HEK293 (cell line): ENCODE results near the gene RNF225.
A peak's percentile ranks its signal among the peaks of the same experiment; 100 is the strongest.

Experiments used
- CTCF ChIA-PET: fragments of 350-600 bp; formaldehyde crosslinking; extraction: SDS; loops from one replicate; lab custom pipeline; 2021; ENCODE audit warnings: antibody characterized with exemption; lab: Yijun Ruan, JAX
- POLR2A ChIA-PET: fragments of 300-600 bp; formaldehyde crosslinking; extraction: SDS; loops from one replicate; lab custom pipeline; 2020; ENCODE audit warnings: antibody characterized with exemption, inconsistent platforms; lab: Yijun Ruan, JAX
- H3K27ac ChIP-seq: fragments of 200-500 bp; sonication (Bioruptor generic); 2 replicates; pipeline ENCODE4 v1.5.1; 2014; ENCODE audit warnings: low read depth, low read length, control low read depth, inconsistent platforms; ENCODE audit errors: extremely low read depth
- H3K36me3 ChIP-seq, 2 experiments: fragments of 200-500 bp in 1 of 2; sonication (Bioruptor generic) in 1 of 2; 1 replicate in 1 of 2; 2 replicates in 1 of 2; pipeline ENCODE4 v1.5.1; 2014 to 2017; ENCODE audit warnings: inconsistent platforms in 2 of 2, low read length in 2 of 2; ENCODE audit not compliant: control insufficient read depth in 2 of 2, insufficient read depth in 1 of 2
- H3K4me1 ChIP-seq: fragments of 200-500 bp; sonication (Bioruptor generic); 2 replicates; pipeline ENCODE4 v1.5.1; 2014; ENCODE audit warnings: mild to moderate bottlenecking, low read length, inconsistent platforms; ENCODE audit not compliant: control insufficient read depth, insufficient read depth
- H3K4me3 ChIP-seq: 2 replicates; pipeline ENCODE4 v1.5.1; 2011; ENCODE audit warnings: low read depth, mild to moderate bottlenecking, control low read depth, low read length, moderate library complexity
- H3K9me3 ChIP-seq: fragments of 200-500 bp; sonication (Bioruptor generic); 2 replicates; pipeline ENCODE4 v1.5.1; 2014; ENCODE audit warnings: low read depth, low read length, inconsistent platforms; ENCODE audit not compliant: control insufficient read depth, insufficient read depth
- FEZF1 ChIP-seq: fragments of 450-650 bp; formaldehyde crosslinking; IDR thresholded peaks from 2 replicates; pipeline ENCODE4 v1.5.1; 2016; ENCODE audit warnings: missing biosample characterization, missing genetic modification characterization
- GLIS1 ChIP-seq: fragments of 450-650 bp; formaldehyde crosslinking; IDR thresholded peaks from 2 replicates; pipeline ENCODE4 v1.5.1; 2016; ENCODE audit warnings: missing biosample characterization, missing genetic modification characterization
- GLIS2 ChIP-seq: fragments of 450-650 bp; formaldehyde crosslinking; IDR thresholded peaks from 2 replicates; pipeline ENCODE4 v1.5.1; 2016; ENCODE audit warnings: missing biosample characterization, missing genetic modification characterization
- KLF1 ChIP-seq: fragments of 450-650 bp; formaldehyde crosslinking; IDR thresholded peaks from 2 replicates; pipeline ENCODE4 v1.5.1; 2016; ENCODE audit warnings: missing biosample characterization, missing genetic modification characterization
- KLF16 ChIP-seq: fragments of 450-650 bp; formaldehyde crosslinking; IDR thresholded peaks from 2 replicates; pipeline ENCODE4 v1.5.1; 2017; ENCODE audit warnings: missing biosample characterization, missing genetic modification characterization
- KLF8 ChIP-seq: fragments of 450-650 bp; formaldehyde crosslinking; IDR thresholded peaks from 2 replicates; pipeline ENCODE4 v1.5.1; 2016; ENCODE audit warnings: missing biosample characterization, missing genetic modification characterization
- KLF9 ChIP-seq: fragments of 450-650 bp; formaldehyde crosslinking; IDR thresholded peaks from 2 replicates; pipeline ENCODE4 v1.5.1; 2016; ENCODE audit warnings: missing biosample characterization, missing genetic modification characterization, low read depth
- SP2 ChIP-seq: fragments of 450-650 bp; formaldehyde crosslinking; IDR thresholded peaks from 2 replicates; pipeline ENCODE4 v1.5.1; 2016; ENCODE audit warnings: missing biosample characterization, missing genetic modification characterization
- SP3 ChIP-seq: fragments of 450-650 bp; formaldehyde crosslinking; IDR thresholded peaks from 2 replicates; pipeline ENCODE4 v1.5.1; 2016; ENCODE audit warnings: missing biosample characterization, missing genetic modification characterization
- YY2 ChIP-seq: fragments of 450-650 bp; formaldehyde crosslinking; IDR thresholded peaks from 2 replicates; pipeline ENCODE4 v1.5.1; 2016; ENCODE audit warnings: missing biosample characterization, missing genetic modification characterization
- ZBTB20 ChIP-seq: fragments of 450-650 bp; formaldehyde crosslinking; IDR thresholded peaks from 2 replicates; pipeline ENCODE4 v1.5.1; 2016; ENCODE audit warnings: missing biosample characterization, missing genetic modification characterization
- ZBTB21 ChIP-seq: fragments of 450-650 bp; formaldehyde crosslinking; IDR thresholded peaks from 2 replicates; pipeline ENCODE4 v1.5.1; 2017; ENCODE audit warnings: missing biosample characterization, missing genetic modification characterization
- ZFHX2 ChIP-seq: fragments of 450-650 bp; formaldehyde crosslinking; conservative IDR thresholded peaks from 2 replicates; pipeline ENCODE4 v1.5.1; 2016; ENCODE audit warnings: missing biosample characterization, missing genetic modification characterization
- ZIC2 ChIP-seq: fragments of 450-650 bp; formaldehyde crosslinking; IDR thresholded peaks from 2 replicates; pipeline ENCODE4 v1.5.1; 2016; ENCODE audit warnings: missing biosample characterization, missing genetic modification characterization
- ZNF211 ChIP-seq: fragments of 450-650 bp; formaldehyde crosslinking; IDR thresholded peaks from 2 replicates; pipeline ENCODE4 v1.5.1; 2016; ENCODE audit warnings: low read depth, missing biosample characterization, missing genetic modification characterization
- ZNF274 ChIP-seq, 2 experiments: fragments of 200-500 bp in 1 of 2; fragments of 450-650 bp in 1 of 2; sonication (Bioruptor generic) in 1 of 2; formaldehyde crosslinking in 1 of 2; IDR thresholded peaks; 2 replicates each; pipeline versions ENCODE4 v1.5.1 to v1.6.1; 2014 to 2016; ENCODE audit warnings: borderline replicate concordance in 1 of 2, inconsistent platforms in 1 of 2, low read length in 1 of 2, missing biosample characterization in 1 of 2, missing genetic modification characterization in 1 of 2
- ZNF354C ChIP-seq: fragments of 450-650 bp; formaldehyde crosslinking; IDR thresholded peaks from 2 replicates; pipeline ENCODE4 v1.5.1; 2016; ENCODE audit warnings: missing biosample characterization, missing genetic modification characterization, low read depth, borderline replicate concordance
- ZNF423 ChIP-seq: fragments of 450-650 bp; formaldehyde crosslinking; IDR thresholded peaks from 2 replicates; pipeline ENCODE4 v1.5.1; 2016; ENCODE audit warnings: missing biosample characterization, missing genetic modification characterization
- ZNF530 ChIP-seq: fragments of 450-650 bp; formaldehyde crosslinking; IDR thresholded peaks from 2 replicates; pipeline ENCODE4 v1.5.1; 2016; ENCODE audit warnings: low read depth, missing biosample characterization, missing genetic modification characterization
- ZNF544 ChIP-seq: fragments of 450-650 bp; formaldehyde crosslinking; IDR thresholded peaks from 2 replicates; pipeline ENCODE4 v1.5.0; 2017; ENCODE audit warnings: missing biosample characterization, missing genetic modification characterization
- ZNF549 ChIP-seq: fragments of 450-650 bp; IDR thresholded peaks from 2 replicates; pipeline ENCODE4 v1.5.1; 2018; ENCODE audit warnings: missing biosample characterization, missing genetic modification characterization, mild to moderate bottlenecking, inconsistent platforms, moderate library complexity
- ZNF623 ChIP-seq: fragments of 450-650 bp; formaldehyde crosslinking; IDR thresholded peaks from 2 replicates; pipeline ENCODE4 v1.5.1; 2016; ENCODE audit warnings: missing biosample characterization, missing genetic modification characterization
- ZNF654 ChIP-seq: fragments of 450-650 bp; formaldehyde crosslinking; IDR thresholded peaks from 2 replicates; pipeline ENCODE4 v1.5.1; 2016; ENCODE audit warnings: low read depth, missing biosample characterization, missing genetic modification characterization
- ZNF677 ChIP-seq: fragments of 450-650 bp; IDR thresholded peaks from 2 replicates; pipeline ENCODE4 v1.5.0; 2018; ENCODE audit warnings: missing biosample characterization, mild to moderate bottlenecking, missing genetic modification characterization, moderate library complexity
- ZNF768 ChIP-seq: fragments of 450-650 bp; formaldehyde crosslinking; IDR thresholded peaks from 2 replicates; pipeline ENCODE4 v1.5.1; 2018; ENCODE audit warnings: missing biosample characterization, mild to moderate bottlenecking, missing genetic modification characterization
- ZNF776 ChIP-seq: fragments of 450-650 bp; formaldehyde crosslinking; IDR thresholded peaks from 2 replicates; pipeline ENCODE4 v1.5.0; 2017; ENCODE audit warnings: missing biosample characterization, missing genetic modification characterization, borderline replicate concordance
- ZNF777 ChIP-seq: fragments of 450-650 bp; formaldehyde crosslinking; IDR thresholded peaks from 2 replicates; pipeline ENCODE4 v1.5.1; 2017; ENCODE audit warnings: missing biosample characterization, missing genetic modification characterization, borderline replicate concordance
- ZSCAN23 ChIP-seq: fragments of 450-650 bp; formaldehyde crosslinking; IDR thresholded peaks from 2 replicates; pipeline ENCODE4 v1.5.1; 2016; ENCODE audit warnings: missing biosample characterization, missing genetic modification characterization
- TF ChIP-seq, protein P1 (sequence below): fragments of 450-650 bp; formaldehyde crosslinking; IDR thresholded peaks from 2 replicates; pipeline ENCODE4 v1.5.1; 2016; ENCODE audit warnings: missing biosample characterization, missing genetic modification characterization
- TF ChIP-seq, protein P2 (sequence below): fragments of 450-650 bp; formaldehyde crosslinking; IDR thresholded peaks from 2 replicates; pipeline ENCODE4 v1.5.1; 2016; ENCODE audit warnings: missing biosample characterization, missing genetic modification characterization

RNF225 gene

DNA sequence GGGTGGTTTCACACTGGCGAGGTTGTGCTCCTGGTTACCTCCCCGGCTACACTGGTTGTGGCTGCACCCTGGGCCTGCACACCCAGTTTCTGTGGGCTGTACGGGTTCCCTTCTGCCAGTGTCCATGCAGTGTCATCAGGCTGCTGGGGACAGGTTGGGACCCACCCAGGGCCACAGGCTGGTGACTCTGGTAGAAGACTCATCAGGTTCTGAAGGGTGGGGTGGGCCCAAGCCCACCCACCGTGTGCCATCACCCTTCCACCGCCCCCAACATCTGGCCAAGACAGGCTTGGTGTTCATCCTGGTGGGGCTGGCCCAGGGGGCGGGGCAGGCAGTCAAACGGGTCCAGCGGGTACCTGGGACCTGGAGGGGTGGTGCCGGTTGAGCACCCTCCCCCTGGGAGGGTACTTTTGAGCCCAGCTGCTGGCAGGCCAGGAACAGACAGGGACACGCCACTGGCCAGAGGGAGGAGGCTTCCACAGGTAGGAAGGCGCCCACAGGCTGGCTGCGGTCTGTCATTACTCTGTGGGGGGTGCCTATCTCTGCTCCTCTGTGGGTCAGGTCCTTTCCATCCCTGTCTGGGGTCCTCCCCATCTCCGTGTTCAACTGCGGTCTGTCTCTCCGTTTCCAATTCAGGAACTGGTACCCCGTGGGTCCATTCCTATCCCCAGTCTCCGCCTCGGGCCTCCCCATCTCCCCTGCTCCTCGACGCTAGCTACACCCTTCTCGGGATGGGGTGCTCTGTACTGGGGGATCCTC lies at the start of gene RNF225 (continued):
- TF ChIP-seq, protein P1, sequence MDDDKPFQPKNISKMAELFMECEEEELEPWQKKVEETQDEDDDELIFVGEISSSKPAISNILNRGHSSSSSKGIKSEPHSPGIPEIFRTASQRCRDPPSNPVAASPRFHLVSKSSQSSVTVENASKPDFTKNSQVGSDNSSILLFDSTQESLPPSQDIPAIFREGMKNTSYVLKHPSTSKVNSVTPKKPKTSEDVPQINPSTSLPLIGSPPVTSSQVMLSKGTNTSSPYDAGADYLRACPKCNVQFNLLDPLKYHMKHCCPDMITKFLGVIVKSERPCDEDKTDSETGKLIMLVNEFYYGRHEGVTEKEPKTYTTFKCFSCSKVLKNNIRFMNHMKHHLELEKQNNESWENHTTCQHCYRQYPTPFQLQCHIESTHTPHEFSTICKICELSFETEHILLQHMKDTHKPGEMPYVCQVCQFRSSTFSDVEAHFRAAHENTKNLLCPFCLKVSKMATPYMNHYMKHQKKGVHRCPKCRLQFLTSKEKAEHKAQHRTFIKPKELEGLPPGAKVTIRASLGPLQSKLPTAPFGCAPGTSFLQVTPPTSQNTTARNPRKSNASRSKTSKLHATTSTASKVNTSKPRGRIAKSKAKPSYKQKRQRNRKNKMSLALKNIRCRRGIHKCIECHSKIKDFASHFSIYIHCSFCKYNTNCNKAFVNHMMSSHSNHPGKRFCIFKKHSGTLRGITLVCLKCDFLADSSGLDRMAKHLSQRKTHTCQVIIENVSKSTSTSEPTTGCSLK (tag by site-specific recombination): no peak
- TF ChIP-seq GLIS2 (peak; percentile 67), ZNF544 (no peak), ZNF274 (IDR thresholded peaks at IDR 0.05; ENCODE audit: low read length) (no peak), ZNF274 (tag by site-specific recombination; IDR thresholded peaks at IDR 0.05; ENCODE audit: borderline replicate concordance) (no peak), YY2 (tag by site-specific recombination) (no peak), KLF8 (tag by site-specific recombination) (no peak; the same call in 1 of the 2 replicates), ZNF654 (tag by site-specific recombination) (no peak), ZNF354C (tag by site-specific recombination) (no peak)
- TF ChIP-seq, protein P2, sequence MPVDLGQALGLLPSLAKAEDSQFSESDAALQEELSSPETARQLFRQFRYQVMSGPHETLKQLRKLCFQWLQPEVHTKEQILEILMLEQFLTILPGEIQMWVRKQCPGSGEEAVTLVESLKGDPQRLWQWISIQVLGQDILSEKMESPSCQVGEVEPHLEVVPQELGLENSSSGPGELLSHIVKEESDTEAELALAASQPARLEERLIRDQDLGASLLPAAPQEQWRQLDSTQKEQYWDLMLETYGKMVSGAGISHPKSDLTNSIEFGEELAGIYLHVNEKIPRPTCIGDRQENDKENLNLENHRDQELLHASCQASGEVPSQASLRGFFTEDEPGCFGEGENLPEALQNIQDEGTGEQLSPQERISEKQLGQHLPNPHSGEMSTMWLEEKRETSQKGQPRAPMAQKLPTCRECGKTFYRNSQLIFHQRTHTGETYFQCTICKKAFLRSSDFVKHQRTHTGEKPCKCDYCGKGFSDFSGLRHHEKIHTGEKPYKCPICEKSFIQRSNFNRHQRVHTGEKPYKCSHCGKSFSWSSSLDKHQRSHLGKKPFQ (tag by site-specific recombination): no peak
- TF ChIP-seq, all 188 proteins: peak for 17

DNA sequence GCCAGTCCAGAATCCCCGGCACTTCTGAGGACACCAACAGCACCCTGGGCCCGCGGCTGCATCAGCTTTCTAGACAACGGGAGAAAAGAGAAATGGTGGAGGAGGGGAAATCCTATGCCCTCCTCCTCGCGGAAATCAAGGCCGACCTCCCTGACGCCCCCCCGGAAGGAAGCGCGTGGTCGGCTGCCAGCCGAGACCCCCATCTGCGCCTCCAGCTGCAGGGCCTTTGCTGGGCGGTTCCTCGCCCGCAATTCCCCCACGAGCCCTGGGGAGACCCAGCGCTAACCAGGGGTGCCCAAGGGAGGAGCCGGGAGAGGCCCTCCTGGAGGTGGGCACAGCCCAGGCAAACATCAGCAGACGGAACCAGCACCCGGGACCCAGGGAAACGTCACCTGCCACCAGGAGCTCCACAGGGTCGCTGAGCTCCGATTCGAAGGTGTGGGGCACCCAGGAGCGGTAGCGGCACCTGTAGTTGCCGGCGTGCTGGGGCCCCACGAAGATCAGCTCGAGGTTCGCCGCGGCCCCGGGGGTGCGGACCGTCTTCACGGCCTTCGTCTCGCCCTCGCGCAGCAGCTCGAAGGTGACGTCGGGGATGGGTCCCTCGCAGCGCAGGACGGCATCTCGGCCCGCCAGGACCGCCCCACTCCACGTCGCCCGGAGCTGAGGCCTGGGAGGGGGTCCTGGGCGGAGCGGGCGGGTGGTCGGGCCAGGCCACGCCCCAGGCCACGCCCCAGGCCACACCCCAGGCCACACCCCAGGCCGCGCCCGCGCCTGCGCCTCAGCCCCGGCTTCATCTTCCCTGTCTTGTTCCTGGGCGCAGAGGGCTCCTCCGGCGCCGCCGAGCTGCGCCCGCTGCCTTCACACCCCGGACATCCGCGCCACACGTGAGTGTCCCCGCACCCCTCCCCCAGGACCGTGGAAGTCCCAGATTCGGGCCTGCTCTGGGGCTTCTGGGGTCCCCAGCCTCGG lies 48.2 kb upstream of the RNF225 start:
- Histone ChIP-seq H3K9me3 (no peaks in the 10 kb centered on the region), H3K4me1 (no peaks in the 10 kb centered on the region), H3K4me3 (peak overlapping the region; percentile 79), H3K27ac (peak overlapping the region; percentile 34; the same call in 1 of the 2 replicates), H3K36me3 (no peaks in the 10 kb centered on the region; a peak in 1 of 3 replicates)
- CTCF ChIA-PET: interaction anchor here (0.7 to 1.6 kb wide), 3 partner anchors 13 to 19 kb away, joined by 3 to 9 read pairs (median 3); partner anchors contain the start of gene ZNF497
- POLR2A ChIA-PET: interaction anchor here (0.6 to 3.0 kb wide), 12 partner anchors 15 to 1063 kb away, joined by 3 to 29 read pairs (median 4); partner anchors contain the start of genes ZBTB45, ZNF497, ZNF584 and ZNF8
- peak; percentile 30; the same call in 1 of the 2 replicates for TF ChIP-seq SP2
- no peak for TF ChIP-seq ZNF211 (tag by site-specific recombination)
- peak; percentile 84 for TF ChIP-seq ZBTB20 (tag by site-specific recombination)
- TF ChIP-seq ZNF623 (tag by site-specific recombination): no peak
- peak; percentile 69; the same call in 1 of the 2 replicates for TF ChIP-seq ZNF677
- TF ChIP-seq ZNF549 (tag by site-specific recombination): no peak
- TF ChIP-seq ZFHX2 (tag by site-specific recombination): no peak
- TF ChIP-seq KLF9 (tag by site-specific recombination): peak; percentile 80
- no peak for TF ChIP-seq ZSCAN23 (tag by site-specific recombination)
- peak; percentile 56 for TF ChIP-seq GLIS1 (tag by site-specific recombination)
- TF ChIP-seq ZBTB21 (tag by site-specific recombination): no peak
- peak; percentile 90; the same call in 1 of the 2 replicates for TF ChIP-seq ZNF777 (tag by site-specific recombination)
- TF ChIP-seq ZNF530 (tag by site-specific recombination): no peak
- TF ChIP-seq ZNF768 (tag by site-specific recombination): no peak
- peak; percentile 60 for TF ChIP-seq KLF16
- TF ChIP-seq SP3 (tag by site-specific recombination): peak; percentile 76
- no peak for TF ChIP-seq ZNF776 (tag by site-specific recombination)
- TF ChIP-seq FEZF1 (tag by site-specific recombination): no peak
- TF ChIP-seq GLIS2: peak; percentile 93
- TF ChIP-seq ZNF423 (tag by site-specific recombination): peak; percentile 66
- peak; percentile 91 for TF ChIP-seq KLF1
- peak; percentile 65 for TF ChIP-seq ZIC2 (tag by site-specific recombination)
